ENCODE measurements around the gene OOSP1. TPM values are rescaled to one million over a fixed set of nuclear protein-coding genes. Genes with fewer than 3 reads are reported as not detected.

OOSP1 gene
- polyA plus RNA-seq, 1 donor (not counting 4 experiments of a cell fraction or from before 2014, with no cell fraction given), result not detected

- Histone ChIP-seq H3K4me2 (ENCODE audit: control insufficient read depth, extremely low read depth, insufficient read depth, low read depth, low read length) (no peak overlapping the region), H4K20me1 (ENCODE audit: control insufficient read depth, extremely low read depth, insufficient read depth, low read length) (no peaks in the 10 kb centered on the region), H3K9me1 (ENCODE audit: control insufficient read depth, extremely low read depth, insufficient read depth, low read length) (no peaks in the 10 kb centered on the region), H3K36me3 (ENCODE audit: control insufficient read depth in 2 of 2, extremely low read depth in 1 of 2, insufficient read depth in 2 of 2, low read length in 2 of 2) (no peaks in the 10 kb centered on the region), H3K9me3 (ENCODE audit: control insufficient read depth, low read depth, low read length) (no peaks in the 10 kb centered on the region), H3K4me1 (ENCODE audit: control insufficient read depth, extremely low read depth, insufficient read depth, low read length) (peaks cover 22% of the 10 kb centered on the region), H3K4me3 (ENCODE audit: control insufficient read depth in 2 of 3, extremely low read depth in 1 of 3, insufficient read depth in 2 of 3, low read depth in 1 of 3, low read length in 3 of 3) (no peak overlapping the region), H3K27ac (ENCODE audit: control insufficient read depth, insufficient read depth, low read length) (no peak overlapping the region), H3K9ac (ENCODE audit: control insufficient read depth, extremely low read depth, insufficient read depth, low read length) (no peak overlapping the region), H3K79me2 (ENCODE audit: control insufficient read depth, insufficient read depth, low read length) (no peaks in the 10 kb centered on the region), H3K27me3 (ENCODE audit: control insufficient read depth, extremely low read depth, insufficient read depth, low read length) (no peaks in the 10 kb centered on the region), H2AFZ (ENCODE audit: control insufficient read depth, low read length) (no peak overlapping the region)
- DNase-seq (ENCODE audit: low read depth, low spot score) (no peak), FAIRE-seq (no peak)
- TF ChIP-seq EZH2 (IDR thresholded peaks at IDR 0.05; ENCODE audit: low read length) (no peak), CTCF (optimal IDR thresholded peaks at IDR 0.05 in 1 of 3, IDR thresholded peaks at IDR 0.05 in 1 of 3, conservative IDR thresholded peaks at IDR 0.05 in 1 of 3; ENCODE audit: extremely low read depth in 1 of 3, insufficient read depth in 2 of 3, low read length in 3 of 3) (no peak)
- dilution Hi-C loops (cut with MboI; ENCODE audit: extremely low pct_ligation_motif_present, low sequenced_read_pairs), result no loop called here
These were observed 39.6 kb upstream of the OOSP1 start for GRCh38 chr11:59898650-59899049.

- no peaks in the 10 kb centered on the region for H3K27me3 ChIP-seq (ENCODE audit: control insufficient read depth, extremely low read depth, insufficient read depth, low read length)
These were observed 38.7 kb upstream of the OOSP1 start for GRCh38 chr11:59899532-59899931.

More at GRCh38 chr11:59899532-59899931, 38.7 kb upstream of the OOSP1 start:
- H3K9ac ChIP-seq (ENCODE audit: control insufficient read depth, extremely low read depth, insufficient read depth, low read length), result no peak overlapping the region
- no peak overlapping the region for H2AFZ ChIP-seq (ENCODE audit: control insufficient read depth, low read length)
- no peaks in the 10 kb centered on the region for H3K79me2 ChIP-seq (ENCODE audit: control insufficient read depth, insufficient read depth, low read length)
- no peaks in the 10 kb centered on the region for H4K20me1 ChIP-seq (ENCODE audit: control insufficient read depth, extremely low read depth, insufficient read depth, low read length)
- no peak overlapping the region for H3K27ac ChIP-seq (ENCODE audit: control insufficient read depth, insufficient read depth, low read length)
- no peak for TF ChIP-seq EZH2 (IDR thresholded peaks at IDR 0.05; ENCODE audit: low read length)
- TF ChIP-seq CTCF (optimal IDR thresholded peaks at IDR 0.05 in 1 of 3, IDR thresholded peaks at IDR 0.05 in 1 of 3, conservative IDR thresholded peaks at IDR 0.05 in 1 of 3; ENCODE audit: extremely low read depth in 1 of 3, insufficient read depth in 2 of 3, low read length in 3 of 3), result no peak
- H3K4me2 ChIP-seq (ENCODE audit: control insufficient read depth, extremely low read depth, insufficient read depth, low read depth, low read length), result no peak overlapping the region
- no peaks in the 10 kb centered on the region for H3K9me1 ChIP-seq (ENCODE audit: control insufficient read depth, extremely low read depth, insufficient read depth, low read length)
- H3K4me1 ChIP-seq (ENCODE audit: control insufficient read depth, extremely low read depth, insufficient read depth, low read length), result peaks cover 18% of the 10 kb centered on the region
- H3K4me3 ChIP-seq (ENCODE audit: control insufficient read depth in 2 of 3, extremely low read depth in 1 of 3, insufficient read depth in 2 of 3, low read depth in 1 of 3, low read length in 3 of 3), result no peak overlapping the region
- dilution Hi-C loops (cut with MboI; ENCODE audit: extremely low pct_ligation_motif_present, low sequenced_read_pairs), result no loop called here
- FAIRE-seq (no peak), DNase-seq (ENCODE audit: low read depth, low spot score) (no peak)
- no peaks in the 10 kb centered on the region for H3K9me3 ChIP-seq (ENCODE audit: control insufficient read depth, low read depth, low read length)
- no peaks in the 10 kb centered on the region for H3K36me3 ChIP-seq (ENCODE audit: control insufficient read depth in 2 of 2, extremely low read depth in 1 of 2, insufficient read depth in 2 of 2, low read length in 2 of 2)

Measured in keratinocyte (primary cell).